ENCODE measurements around the gene DAGLB.

DNA sequence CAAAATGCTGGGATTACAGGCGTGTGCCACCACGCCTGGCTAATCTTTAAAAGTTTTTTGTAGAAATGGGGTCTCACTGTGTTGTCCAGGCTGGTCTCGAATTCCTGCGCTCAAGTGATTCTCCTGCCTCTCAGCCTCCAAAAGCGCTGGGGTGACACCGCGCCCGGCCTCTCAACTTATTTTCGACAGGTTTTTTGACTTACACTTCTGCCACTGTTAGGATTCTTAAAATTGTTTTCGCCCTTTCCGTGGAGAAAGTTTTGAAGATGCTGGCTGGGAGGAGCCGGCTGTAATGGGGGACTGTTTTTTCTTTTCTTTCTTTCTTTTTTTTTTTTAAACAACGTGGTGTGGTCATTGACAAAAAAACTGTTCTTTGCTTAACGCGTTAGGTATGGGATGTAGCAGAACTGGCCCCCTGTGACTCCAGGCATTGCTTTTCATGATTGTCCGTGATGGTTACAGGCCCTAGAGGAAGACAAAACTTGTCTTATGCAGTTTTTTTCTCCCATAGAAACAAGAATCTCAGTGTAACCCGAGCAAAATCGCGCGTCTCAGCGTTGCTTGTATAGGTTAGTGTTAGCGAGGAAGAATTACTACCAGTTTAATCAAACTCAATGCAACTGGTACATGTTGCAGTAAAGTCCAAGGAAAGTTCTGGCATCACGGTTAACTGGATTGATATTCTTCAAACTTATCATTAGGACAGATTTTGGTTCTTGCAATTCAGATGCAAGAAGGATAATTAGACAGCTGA, 72.2 kb downstream of the DAGLB start:
- no peak for TF ChIP-seq YY1 (IDR thresholded peaks at IDR 0.05; ENCODE audit: insufficient read depth, insufficient read length)
- no peak for TF ChIP-seq SUZ12 (IDR thresholded peaks at IDR 0.05; ENCODE audit: extremely low read depth, insufficient read depth, insufficient read length)
